ENCODE results near the gene NPTX1.

The NPTX1 gene

GRCh38 chr17:80503031-80503430 lies 26.6 kb upstream of the NPTX1 start:
- no peak for DNase-seq

GRCh38 chr17:80502578-80502877 lies 26.1 kb upstream of the NPTX1 start:
- no peak for DNase-seq

GRCh38 chr17:80501741-80502577 lies 25.6 kb upstream of the NPTX1 start:
- DNase-seq, result no peak

DNA sequence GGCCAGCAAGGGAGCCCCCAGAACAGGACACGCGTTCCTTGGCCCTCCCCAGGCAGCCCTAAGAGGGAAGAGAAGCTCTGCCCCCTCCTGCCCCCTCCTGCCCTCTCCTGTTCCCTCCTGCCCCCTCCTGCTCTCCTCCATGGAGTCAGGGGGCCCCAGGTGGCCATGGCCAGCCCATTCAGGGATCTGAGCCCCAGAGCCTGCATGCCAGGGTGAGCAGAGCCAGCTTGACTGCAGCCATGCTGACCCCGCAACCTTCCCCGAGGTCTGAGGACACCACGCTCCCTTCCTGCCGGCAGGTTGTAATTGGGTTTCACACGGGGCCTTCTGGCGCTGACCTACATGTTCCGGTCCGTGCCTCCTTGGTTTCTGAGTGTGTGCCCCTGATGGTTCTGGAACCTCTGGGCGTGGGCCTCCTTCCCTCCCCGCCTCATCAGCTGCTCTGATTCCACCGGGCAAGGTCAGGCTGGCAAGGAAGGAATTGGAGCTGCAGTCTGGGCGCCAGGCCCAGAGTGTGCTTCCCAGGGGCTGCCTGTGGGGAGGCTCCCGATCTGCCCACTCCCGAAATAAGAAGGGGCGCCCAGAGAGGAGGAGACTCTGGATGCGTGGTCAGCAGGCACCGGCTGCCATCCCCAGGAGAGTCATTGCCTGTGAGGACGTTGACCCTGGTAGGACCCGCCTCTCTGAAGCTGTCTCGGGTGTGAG lies 23.7 kb upstream of the NPTX1 start:
- no peak for DNase-seq

- DNase-seq, result no peak
Observed at GRCh38 chr17:80499560-80499959, 23.2 kb upstream of the NPTX1 start.

- DNase-seq, result no peak
Observed at GRCh38 chr17:80498920-80499410, 22.6 kb upstream of the NPTX1 start.

DNA sequence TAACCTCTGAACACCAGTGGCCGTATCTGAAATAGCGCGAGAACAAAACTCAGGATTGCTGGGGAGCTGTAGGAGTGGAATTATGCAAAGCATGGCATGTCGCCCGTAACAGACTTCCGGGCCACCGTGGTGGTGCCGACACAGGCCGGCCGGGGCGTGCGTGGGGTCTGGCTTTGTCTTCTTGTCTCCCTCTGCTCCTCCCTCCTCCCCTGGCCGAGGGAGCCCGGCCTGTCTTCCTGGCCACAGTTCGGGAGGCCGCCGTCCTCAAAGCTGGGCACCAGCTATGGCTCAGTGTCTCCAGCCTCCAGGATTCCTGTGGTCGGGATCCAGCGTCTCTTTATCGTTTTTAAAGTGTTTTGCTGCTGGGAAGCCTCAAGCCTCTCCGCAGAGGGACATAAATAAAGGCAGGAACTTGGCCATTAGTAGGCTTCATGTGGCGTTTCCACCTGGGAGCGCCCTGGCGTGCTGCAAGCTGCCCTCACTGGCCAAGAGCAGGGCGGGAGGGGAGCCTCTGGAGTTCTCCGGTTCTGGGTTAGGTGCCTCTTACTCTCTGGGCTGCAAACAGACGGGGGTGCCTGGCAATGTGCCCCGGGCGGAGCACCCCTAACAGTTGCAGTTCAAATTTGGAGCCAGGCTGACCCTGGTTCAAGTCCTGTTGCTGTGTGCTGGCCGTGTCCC lies 22.0 kb upstream of the NPTX1 start:
- DNase-seq, result no peak

DNA sequence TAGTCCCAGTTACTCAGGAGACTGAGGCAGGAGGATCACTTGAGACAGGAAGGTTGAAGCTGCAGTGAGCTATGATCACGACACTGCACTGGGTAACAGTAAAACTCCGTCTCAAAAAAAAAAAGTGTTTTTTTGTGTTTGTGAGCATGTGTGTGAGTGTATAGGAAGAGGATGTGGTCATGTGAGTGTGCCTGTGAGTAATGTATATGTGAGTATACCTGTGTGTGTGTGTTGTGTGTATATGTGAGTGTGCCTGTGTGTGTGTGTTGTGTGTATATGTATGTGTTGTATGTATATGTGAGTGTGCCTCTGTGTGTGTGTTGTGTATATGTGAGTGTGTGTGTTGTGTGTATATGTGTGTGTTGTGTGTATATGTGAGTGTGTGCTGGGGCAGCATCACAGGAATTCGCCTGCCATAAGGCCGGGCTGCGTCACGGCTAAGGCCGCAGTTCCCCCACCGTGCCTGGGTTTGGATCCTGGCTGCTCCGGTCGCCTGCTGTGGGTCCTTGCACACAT lies 21.4 kb upstream of the NPTX1 start:
- no peak for DNase-seq

DNA sequence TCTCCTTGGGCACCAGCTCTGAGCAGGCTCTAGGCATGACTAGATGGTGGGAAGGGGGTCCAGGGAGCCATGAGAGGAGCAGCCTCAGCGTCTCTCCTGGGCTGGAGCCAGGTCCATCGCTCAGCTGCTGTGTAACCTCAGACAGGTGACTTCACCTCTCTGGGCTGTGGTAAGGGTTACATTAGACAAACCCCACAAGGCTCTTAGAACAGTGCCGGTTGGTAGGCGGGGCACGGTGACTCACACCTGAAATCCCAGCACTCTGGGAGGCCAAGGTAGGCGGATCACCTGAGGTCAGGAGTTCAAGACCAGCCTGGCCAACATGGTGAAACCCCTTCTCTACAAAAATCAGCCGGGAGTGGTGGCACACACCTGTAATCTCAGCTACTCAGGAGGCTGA lies 18.1 kb upstream of the NPTX1 start:
- no peak for DNase-seq

DNA sequence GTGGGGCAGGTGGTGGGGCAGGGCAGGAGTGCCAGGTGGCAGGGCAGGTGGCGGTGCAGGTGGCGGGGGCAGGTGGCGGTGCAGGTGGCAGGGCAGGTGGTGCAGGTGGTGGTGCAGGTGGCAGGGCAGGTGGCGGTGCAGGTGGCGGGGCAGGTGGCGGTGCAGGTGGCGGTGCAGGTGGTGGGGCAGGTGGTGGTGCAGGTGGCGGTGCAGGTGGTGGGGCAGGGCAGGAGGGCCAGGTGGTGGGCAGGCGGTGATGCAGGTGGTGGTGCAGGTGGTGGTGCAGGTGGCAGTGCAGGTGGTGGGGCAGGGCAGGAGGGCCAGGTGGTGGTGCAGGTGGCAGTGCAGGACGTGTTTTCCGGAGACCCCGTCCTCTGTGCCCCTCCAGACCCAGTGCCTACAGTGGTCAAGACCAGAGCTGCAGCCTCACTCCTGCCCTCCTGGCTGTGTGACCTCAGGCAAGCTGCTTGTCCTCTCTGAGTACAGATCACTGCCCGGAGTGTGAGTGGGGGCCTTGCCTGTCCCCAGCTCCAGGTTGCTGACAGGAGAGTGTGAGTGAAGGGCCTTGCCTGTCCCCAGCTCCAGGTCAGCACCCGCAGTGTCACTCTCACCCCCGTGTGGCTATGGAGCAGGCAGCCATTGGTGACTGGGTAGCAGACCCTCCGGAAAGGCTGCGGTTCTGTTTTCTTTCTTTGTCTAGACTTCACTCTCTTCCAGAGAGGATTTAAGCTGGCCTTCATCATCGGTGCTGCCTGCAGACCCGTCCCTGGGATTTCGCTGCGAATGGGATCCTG lies 16.1 kb upstream of the NPTX1 start:
- no peak for DNase-seq

DNA sequence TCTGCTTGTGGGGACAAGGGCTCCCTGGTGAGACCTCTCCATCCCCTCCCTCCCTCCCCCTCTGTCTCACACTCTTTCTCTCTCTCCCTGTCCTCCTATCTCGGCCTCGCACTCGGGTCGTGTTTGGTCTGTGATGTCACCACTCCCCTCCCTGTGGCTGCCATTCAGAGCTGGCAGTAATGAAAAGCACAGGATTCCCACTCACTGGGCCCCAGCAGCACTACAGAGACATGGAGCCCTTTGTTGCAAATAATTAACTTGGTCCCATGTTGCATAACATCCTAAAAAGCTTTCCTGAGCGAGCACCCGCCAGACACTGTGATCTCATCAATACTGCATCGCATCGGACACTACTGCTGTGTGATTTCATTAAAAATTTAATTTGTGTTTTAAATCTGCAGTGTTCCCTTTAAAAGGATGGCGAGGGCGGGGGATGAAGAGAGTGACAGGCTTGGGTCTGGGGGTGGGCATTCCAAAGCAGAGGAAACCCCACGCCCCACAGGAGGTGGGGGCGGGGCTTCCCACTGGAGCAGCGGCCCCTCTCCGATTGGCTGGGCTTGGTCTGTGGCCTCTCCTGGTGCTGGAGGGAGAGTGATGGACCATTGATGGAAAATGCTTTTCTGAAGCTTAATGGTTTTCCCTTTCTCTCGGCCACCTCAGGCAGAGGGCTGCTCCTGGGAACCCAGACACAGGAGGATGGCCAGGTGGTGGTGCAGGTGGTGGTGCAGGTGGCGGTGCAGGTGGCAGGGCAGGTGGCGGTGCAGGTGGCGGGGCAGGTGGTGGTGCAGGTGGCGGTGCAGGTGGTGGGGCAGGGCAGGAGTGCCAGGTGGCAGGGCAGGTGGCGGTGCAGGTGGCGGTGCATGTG lies 15.3 kb upstream of the NPTX1 start:
- DNase-seq, result no peak

DNA sequence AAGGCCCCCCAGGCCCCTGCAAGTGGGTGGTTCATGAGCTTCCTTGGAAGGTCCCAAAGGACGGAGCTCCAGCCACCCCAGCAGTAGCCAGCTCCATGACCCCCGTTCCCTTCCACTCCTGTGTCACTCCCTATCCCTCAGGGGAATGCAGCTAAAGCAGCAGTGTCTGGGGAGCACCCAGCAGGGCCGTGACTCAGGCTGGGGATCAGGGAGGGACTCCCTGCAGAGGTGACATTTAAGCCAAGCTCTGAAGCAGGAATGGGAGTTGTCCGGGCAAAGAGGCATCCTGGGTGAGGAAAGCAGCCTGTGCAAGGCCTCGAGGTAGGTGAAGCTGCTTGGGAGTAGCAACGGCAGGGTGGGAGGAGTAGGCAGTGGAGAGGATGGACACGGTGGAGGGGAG lies 11.1 kb upstream of the NPTX1 start:
- DNase-seq, result no peak

- no peak for DNase-seq
Observed at GRCh38 chr17:80486692-80487091, 10.3 kb upstream of the NPTX1 start.

DNA sequence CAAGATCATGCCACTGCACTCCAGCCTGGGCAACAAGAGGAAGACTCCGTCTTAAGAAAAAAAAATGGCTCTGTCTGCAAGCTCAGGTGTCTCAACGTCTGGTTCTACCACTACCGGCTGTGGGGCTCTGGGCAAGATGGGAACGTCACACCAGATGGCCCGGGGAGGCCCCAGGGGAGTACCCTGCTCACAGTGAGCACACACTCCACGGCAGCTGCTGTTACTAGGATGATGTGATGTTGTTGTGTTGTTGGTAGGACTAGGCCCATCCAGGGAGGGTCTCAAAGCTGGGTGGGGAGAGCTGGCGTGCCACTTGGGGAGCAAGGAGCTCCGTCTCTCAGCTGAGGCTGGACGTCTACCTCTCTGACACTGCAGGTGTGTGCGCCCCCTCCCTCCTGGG lies 9.4 kb upstream of the NPTX1 start:
- no peak for DNase-seq

DNA sequence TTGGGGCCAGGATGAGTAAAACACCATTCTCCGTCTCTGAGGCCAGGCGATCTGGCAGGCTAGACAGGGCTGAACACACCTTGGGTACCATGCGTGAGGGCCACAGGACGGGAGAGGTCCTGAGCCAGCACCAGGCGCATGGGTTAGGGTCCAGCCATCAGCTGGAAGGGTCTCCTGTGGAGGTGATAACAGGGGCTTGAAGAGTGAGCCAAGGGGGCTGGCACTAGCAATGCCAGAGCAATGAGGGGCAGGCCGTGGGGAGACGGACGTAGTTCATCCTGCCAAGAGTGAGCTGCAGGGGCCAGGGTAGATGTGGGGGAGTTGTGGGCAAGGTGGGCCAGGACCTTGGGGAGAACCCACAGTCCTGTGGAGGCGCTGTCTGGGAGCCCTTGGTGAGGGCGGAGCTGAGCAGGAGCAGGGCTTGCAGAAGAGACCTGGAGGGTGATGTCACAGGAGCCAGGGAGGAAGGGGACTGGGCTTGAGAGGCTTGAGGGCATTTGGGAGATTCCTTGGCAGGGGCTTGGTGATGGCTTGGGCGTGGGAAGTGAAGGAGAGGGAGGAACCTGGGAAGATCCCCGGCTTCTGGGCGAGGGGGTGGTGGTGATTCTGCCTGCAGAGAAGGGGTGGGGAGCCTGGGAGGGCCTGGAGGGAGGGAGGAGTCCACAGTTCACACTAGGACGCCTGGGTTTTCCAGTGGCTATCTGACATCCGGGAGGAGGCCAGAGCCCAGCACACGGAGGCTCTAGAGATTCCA lies 6.3 kb upstream of the NPTX1 start:
- DNase-seq, result no peak

- DNase-seq, result no peak
Observed at GRCh38 chr17:80482058-80482318, 5.6 kb upstream of the NPTX1 start.

DNA sequence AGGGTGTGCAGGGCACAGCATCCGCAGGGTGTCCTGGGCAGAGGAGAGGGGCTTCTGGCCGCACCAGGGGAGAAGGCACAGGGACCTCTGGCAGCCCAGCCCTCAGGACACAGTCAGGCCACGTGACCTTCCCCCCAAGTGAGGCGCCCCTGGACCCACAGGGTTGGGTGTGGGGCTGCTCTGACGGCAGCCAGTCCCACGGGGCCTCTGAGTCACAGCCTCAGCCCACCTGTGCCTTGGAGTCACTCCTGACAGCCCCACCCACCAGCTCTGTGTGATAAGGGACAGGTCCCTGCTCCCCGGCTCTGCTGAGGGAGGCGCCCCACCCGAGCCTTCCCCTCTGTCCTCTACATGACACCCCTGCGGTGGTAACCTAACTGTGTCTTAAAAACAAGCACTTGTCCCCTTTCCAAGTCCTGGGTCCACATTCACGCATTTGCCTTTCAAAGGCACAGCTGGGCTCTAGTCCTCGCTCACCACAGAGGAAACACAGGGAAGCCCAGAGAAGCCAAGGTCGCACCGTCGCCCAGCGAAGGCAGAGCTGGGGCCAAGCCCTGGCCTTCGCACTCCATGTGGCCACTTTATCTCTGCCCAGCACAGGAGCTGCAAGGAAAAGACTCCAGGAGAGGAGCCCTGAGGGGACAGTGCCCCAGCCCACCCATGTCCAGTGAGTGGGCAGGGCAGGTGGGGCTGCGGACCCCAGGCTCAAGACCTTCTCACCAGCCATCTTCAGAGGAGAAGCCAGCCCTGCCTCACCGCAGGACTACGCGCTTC lies 5.1 kb upstream of the NPTX1 start:
- no peak for DNase-seq

DNA sequence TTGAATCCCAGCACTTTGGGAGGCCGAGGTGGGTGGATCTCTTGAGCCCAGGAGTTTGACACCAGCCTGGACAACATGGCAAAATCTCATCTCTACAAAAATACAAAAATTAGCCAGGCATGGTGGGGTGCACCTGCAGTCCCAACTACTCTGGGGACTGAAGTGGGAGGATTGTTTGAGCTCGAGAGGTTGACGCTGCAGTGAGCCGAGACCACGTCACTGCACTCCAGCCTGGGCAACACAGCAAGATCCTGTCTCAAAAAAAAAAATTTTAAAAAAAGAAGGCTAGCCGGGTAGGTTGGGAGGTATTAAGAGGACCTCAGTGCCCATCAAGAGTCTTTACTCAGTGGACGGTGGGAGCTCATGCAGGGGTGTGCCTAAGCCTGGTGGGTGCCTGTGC lies 3.8 kb upstream of the NPTX1 start:
- DNase-seq, result no peak

- DNase-seq, result no peak
Observed at GRCh38 chr17:80479246-80479566, 2.8 kb upstream of the NPTX1 start.

- DNase-seq, result no peak
Observed at GRCh38 chr17:80478487-80479245, 2.3 kb upstream of the NPTX1 start.

Data from activated CD4-positive, CD25-positive, alpha-beta regulatory T cell treated with anti-CD3 and anti-CD28 coated beads, Interleukin-2, amount 50 U/mL, for 72 hours (primary cell).